K562 treated with DMSO at 1 percent for 12 hours (cell line): ENCODE results near the gene PKD1L1. TPM values are rescaled to one million over a fixed set of nuclear protein-coding genes. Genes with fewer than 3 reads are reported as not detected.

Experiments
- total RNA-seq: library from RNA; unstranded; fragments of 300-600 nt; gene quantifications from 2 replicates; pipeline ENCODE4 v1.2.3, GENCODE V29; 2022; ENCODE audit not compliant: insufficient read depth

Gene PKD1L1, protein sequence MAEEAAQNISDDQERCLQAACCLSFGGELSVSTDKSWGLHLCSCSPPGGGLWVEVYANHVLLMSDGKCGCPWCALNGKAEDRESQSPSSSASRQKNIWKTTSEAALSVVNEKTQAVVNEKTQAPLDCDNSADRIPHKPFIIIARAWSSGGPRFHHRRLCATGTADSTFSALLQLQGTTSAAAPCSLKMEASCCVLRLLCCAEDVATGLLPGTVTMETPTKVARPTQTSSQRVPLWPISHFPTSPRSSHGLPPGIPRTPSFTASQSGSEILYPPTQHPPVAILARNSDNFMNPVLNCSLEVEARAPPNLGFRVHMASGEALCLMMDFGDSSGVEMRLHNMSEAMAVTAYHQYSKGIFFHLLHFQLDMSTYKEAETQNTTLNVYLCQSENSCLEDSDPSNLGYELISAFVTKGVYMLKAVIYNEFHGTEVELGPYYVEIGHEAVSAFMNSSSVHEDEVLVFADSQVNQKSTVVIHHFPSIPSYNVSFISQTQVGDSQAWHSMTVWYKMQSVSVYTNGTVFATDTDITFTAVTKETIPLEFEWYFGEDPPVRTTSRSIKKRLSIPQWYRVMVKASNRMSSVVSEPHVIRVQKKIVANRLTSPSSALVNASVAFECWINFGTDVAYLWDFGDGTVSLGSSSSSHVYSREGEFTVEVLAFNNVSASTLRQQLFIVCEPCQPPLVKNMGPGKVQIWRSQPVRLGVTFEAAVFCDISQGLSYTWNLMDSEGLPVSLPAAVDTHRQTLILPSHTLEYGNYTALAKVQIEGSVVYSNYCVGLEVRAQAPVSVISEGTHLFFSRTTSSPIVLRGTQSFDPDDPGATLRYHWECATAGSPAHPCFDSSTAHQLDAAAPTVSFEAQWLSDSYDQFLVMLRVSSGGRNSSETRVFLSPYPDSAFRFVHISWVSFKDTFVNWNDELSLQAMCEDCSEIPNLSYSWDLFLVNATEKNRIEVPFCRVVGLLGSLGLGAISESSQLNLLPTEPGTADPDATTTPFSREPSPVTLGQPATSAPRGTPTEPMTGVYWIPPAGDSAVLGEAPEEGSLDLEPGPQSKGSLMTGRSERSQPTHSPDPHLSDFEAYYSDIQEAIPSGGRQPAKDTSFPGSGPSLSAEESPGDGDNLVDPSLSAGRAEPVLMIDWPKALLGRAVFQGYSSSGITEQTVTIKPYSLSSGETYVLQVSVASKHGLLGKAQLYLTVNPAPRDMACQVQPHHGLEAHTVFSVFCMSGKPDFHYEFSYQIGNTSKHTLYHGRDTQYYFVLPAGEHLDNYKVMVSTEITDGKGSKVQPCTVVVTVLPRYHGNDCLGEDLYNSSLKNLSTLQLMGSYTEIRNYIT (N-terminal part only)
- not detected in 2 replicates for total RNA-seq

GRCh38 chr7:47948141-47948790 is at the start of gene PKD1L1:
TSS of gene PKD1L1 (minus strand) at chr7:47948466. CDS start at chr7:47948440, 26 bp downstream.

DNA sequence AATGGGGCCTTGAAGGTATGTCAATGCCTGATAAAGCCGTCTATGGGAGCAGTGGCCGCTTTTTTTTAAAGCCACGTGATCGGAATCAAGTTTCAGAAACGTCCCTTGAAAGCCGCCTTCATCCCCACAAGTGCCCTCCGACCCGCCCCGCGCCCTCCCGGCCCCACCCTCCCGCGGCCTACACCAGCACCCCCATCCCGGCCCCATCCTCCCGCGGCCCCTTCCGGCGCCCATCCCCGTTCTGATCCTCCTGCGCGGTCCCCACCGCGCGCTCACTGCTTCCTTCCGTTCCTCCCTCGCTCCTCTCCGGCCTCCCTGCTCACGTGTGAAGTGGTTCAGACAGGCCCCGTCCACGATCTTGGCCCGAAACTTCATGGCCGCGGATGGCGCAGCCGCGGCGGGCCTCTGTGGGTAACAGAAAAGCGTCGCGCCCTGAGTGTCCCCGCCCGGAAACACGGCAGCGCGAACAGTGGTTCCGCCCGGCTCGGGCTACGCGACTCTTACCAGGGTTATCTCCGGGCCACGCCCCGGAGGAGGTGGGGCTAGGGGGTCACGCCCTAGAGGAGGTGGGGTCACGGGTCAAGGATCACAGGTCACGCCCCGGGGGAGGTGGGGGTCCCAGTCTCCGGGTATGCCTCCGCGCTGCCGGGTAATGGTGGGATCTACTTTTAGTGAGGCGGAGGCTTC is 31.0 kb upstream of the PKD1L1 start, which contains the start of gene HUS1:
Gene HUS1 (minus strand): TSS at position 471 of the 687 bp plus-strand sequence. CDS start 96 bp downstream, at position 375.

Other genes starting within 250 kb of the PKD1L1 start
- 10.1 and 14.2 TPM in 2 replicates for gene HUS1, start 31.1 kb upstream of the PKD1L1 start, total RNA-seq
- gene SUN3, start 80.6 kb upstream of the PKD1L1 start, total RNA-seq = 0.67 TPM in 1 of 2 replicates, not detected in the other
- not detected in 2 replicates for gene C7orf57, start 87.1 kb upstream of the PKD1L1 start, total RNA-seq
- gene UPP1, start 140.8 kb upstream of the PKD1L1 start, total RNA-seq = 21.5 and 28.9 TPM in 2 replicates
- 1.2 TPM in 1 of 2 replicates, not detected in the other for gene ABCA13, start 223.0 kb upstream of the PKD1L1 start, total RNA-seq